ENCODE data around the gene ANKS1B. TPM values are rescaled to one million over a fixed set of nuclear protein-coding genes. Genes with fewer than 3 reads are reported as not detected.

The ANKS1B gene
- total RNA-seq, 2 donors from 2014 or later: 1.8 to 2.0 TPM

GRCh38 chr12:99454539-99455172 lies 530.1 kb downstream of the ANKS1B start:
- no peak overlapping the region for H3K27ac Mint-ChIP-seq
- ATAC-seq (replicated peaks): no peak
- H3K27me3 Mint-ChIP-seq: no peaks in the 10 kb centered on the region
- no peak overlapping the region for H3K4me3 Mint-ChIP-seq
- H3K4me1 Mint-ChIP-seq: no peaks in the 10 kb centered on the region
- H3K36me3 Mint-ChIP-seq (ENCODE audit: low read depth): no peaks in the 10 kb centered on the region
- H3K9me3 Mint-ChIP-seq: peaks cover 16% of the 10 kb centered on the region

DNA sequence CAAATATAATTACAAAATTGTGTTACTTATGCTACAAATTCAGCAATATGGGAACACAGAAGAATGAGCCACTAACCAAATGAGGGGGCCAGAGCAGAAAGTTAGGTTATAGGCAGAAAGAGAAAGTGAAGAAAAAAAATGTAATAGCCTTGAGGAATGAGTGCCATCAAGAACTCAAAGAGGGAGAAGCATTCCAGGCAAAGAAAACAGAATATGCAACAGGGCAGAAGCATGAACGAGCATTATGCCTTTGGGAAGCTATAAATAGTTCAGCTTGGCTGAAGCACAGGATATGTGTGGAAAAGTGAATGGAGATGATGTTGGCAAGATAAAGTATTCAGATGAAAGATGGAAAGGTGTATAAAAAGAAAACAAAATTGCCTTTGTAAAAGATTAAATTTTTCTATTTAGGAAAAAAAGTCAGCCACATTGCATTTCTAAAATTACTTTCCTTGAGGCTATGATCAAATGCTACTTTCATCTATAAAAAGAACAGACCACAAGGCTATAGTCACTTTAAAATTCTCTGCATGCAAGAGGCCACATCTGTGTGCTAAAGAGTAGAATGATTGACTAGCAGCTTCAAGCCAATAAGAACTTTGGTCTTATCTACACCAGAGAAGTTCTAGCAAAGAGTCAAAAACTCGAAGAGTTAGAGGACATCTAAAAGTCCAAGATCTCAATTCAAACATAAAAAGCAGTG lies 530.7 kb downstream of the ANKS1B start:
- Mint-ChIP-seq H3K27me3 (no peaks in the 10 kb centered on the region), H3K9me3 (peaks cover 16% of the 10 kb centered on the region), H3K4me3 (no peak overlapping the region), H3K36me3 (ENCODE audit: low read depth) (no peaks in the 10 kb centered on the region), H3K27ac (no peak overlapping the region), H3K4me1 (no peaks in the 10 kb centered on the region)
- ATAC-seq (replicated peaks): no peak

GRCh38 chr12:99450036-99450630 lies 534.6 kb downstream of the ANKS1B start:
- no peak overlapping the region for H3K4me3 Mint-ChIP-seq
- H3K9me3 Mint-ChIP-seq: peaks cover 9% of the 10 kb centered on the region
- H3K27ac Mint-ChIP-seq: no peak overlapping the region
- no peaks in the 10 kb centered on the region for H3K27me3 Mint-ChIP-seq
- no peaks in the 10 kb centered on the region for H3K4me1 Mint-ChIP-seq
- no peak for ATAC-seq (replicated peaks)
- no peaks in the 10 kb centered on the region for H3K36me3 Mint-ChIP-seq (ENCODE audit: low read depth)

GRCh38 chr12:99444859-99445316 lies 539.8 kb downstream of the ANKS1B start:
- no peak overlapping the region for H3K4me3 Mint-ChIP-seq

DNA sequence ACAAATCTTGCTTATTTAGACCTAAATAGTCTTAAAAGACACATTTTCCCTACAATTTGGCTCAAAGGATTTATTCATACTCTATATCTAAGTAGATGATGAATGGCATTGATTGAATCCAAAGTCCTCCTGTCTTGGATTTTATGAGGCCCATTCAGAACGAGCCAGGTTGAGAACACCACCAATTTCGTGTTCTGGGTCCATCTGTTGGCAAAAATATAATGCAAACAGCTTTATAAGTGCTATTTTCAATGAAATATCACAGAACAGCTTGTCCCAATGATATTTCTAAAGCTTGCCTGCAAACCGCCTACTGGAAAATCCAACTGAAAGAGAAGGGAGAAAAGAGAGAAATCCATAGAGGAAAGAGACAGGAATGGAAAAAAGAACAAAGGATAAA lies 542.0 kb downstream of the ANKS1B start:
- no peaks in the 10 kb centered on the region for H3K36me3 Mint-ChIP-seq (ENCODE audit: low read depth)
- H3K27ac Mint-ChIP-seq: no peak overlapping the region
- H3K9me3 Mint-ChIP-seq: peaks cover 10% of the 10 kb centered on the region
- no peak overlapping the region for H3K4me3 Mint-ChIP-seq
- no peak for ATAC-seq (replicated peaks)
- H3K27me3 Mint-ChIP-seq: no peaks in the 10 kb centered on the region
- H3K4me1 Mint-ChIP-seq: no peaks in the 10 kb centered on the region

More at GRCh38 chr12:99444859-99445316, 539.8 kb downstream of the ANKS1B start:
- Mint-ChIP-seq H3K9me3 (peaks cover 10% of the 10 kb centered on the region), H3K36me3 (ENCODE audit: low read depth) (no peaks in the 10 kb centered on the region), H3K4me1 (no peaks in the 10 kb centered on the region), H3K27ac (no peak overlapping the region), H3K27me3 (no peaks in the 10 kb centered on the region)
- no peak for ATAC-seq (replicated peaks)

GRCh38 chr12:99439399-99439798 lies 545.3 kb downstream of the ANKS1B start:
- Mint-ChIP-seq H3K27ac (no peak overlapping the region), H3K36me3 (ENCODE audit: low read depth) (no peaks in the 10 kb centered on the region), H3K4me1 (no peaks in the 10 kb centered on the region), H3K27me3 (no peaks in the 10 kb centered on the region), H3K4me3 (no peak overlapping the region), H3K9me3 (peaks cover 4% of the 10 kb centered on the region)
- no peak for ATAC-seq (replicated peaks)

DNA sequence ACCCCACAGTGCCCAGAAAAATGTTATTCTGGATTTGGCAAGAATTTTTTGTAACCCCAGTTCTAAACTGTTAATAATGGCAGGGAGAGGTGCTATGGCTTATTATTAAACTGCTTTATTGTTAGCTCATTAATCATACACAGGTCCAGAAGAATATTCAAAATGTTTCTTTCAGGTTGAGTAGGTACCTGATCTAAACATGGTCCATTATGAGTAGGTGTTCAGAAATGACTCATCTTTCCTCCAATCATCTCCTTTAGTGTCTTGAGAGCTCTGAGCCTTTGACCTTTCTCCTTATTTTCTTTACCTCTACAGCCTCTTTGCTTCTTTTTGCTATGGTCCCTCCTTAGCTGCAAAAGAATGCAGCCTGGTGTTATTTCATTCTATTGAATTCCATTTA lies 548.2 kb downstream of the ANKS1B start:
- Mint-ChIP-seq H3K4me1 (no peaks in the 10 kb centered on the region), H3K27ac (no peak overlapping the region), H3K4me3 (no peak overlapping the region), H3K27me3 (no peaks in the 10 kb centered on the region), H3K36me3 (ENCODE audit: low read depth) (no peaks in the 10 kb centered on the region), H3K9me3 (peaks cover 11% of the 10 kb centered on the region)
- peak; percentile 65 for ATAC-seq (replicated peaks)

GRCh38 chr12:99435095-99435791 lies 549.5 kb downstream of the ANKS1B start:
- Mint-ChIP-seq H3K9me3 (peaks cover 12% of the 10 kb centered on the region), H3K27me3 (no peaks in the 10 kb centered on the region), H3K27ac (no peak overlapping the region), H3K4me3 (no peak overlapping the region), H3K36me3 (ENCODE audit: low read depth) (no peaks in the 10 kb centered on the region), H3K4me1 (no peaks in the 10 kb centered on the region)
- ATAC-seq (replicated peaks): no peak

- no peak overlapping the region for H3K27ac Mint-ChIP-seq
- no peak overlapping the region for H3K4me3 Mint-ChIP-seq
- no peaks in the 10 kb centered on the region for H3K36me3 Mint-ChIP-seq (ENCODE audit: low read depth)
- no peaks in the 10 kb centered on the region for H3K4me1 Mint-ChIP-seq
- no peaks in the 10 kb centered on the region for H3K27me3 Mint-ChIP-seq
- ATAC-seq (replicated peaks): no peak
- peaks cover 16% of the 10 kb centered on the region for H3K9me3 Mint-ChIP-seq
Observed at GRCh38 chr12:99433155-99433554, 551.6 kb downstream of the ANKS1B start.

DNA sequence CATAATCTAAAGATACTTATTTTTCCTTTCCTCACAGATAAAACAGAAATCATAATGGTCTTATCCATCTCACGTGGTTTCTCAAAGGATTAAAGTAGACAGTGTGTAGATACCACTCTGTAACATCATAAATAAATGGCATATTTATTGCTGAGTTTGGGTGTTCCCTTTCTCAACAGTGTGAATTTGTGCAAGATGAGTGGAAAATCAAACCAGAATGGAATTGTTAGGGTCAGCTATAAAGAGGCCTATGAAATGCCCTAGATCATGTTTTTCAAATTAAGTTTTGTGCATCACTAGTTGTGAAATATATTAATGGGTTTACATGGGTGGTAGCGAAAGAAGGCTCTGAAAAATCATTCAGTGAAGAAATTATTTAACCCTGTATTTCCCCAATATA lies 553.5 kb downstream of the ANKS1B start:
- Mint-ChIP-seq H3K4me1 (no peaks in the 10 kb centered on the region), H3K27me3 (no peaks in the 10 kb centered on the region), H3K4me3 (no peak overlapping the region), H3K27ac (no peak overlapping the region), H3K9me3 (peaks cover 23% of the 10 kb centered on the region), H3K36me3 (ENCODE audit: low read depth) (no peaks in the 10 kb centered on the region)
- no peak for ATAC-seq (replicated peaks)

DNA sequence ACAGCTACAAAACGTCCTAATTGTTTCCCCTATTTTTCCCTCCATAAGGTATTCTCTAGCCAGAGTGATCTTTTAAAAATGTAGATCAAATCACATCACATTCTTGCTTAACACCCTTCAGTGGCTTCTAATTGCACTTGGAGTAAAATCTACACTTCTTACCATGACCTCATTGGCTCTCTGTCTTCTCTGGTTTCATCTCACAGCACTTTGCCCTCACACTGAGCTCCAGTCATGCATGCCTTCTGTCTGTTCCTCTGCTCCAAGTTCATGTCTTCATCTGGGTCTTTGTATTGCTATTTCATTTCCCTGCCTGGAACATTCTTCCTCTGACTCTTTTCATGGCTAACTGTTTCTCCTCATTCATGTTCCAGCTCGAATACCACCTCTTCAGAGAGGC lies 557.6 kb downstream of the ANKS1B start:
- no peaks in the 10 kb centered on the region for H3K36me3 Mint-ChIP-seq (ENCODE audit: low read depth)
- no peak overlapping the region for H3K27ac Mint-ChIP-seq
- ATAC-seq (replicated peaks): no peak

GRCh38 chr12:99418379-99418778 lies 566.4 kb downstream of the ANKS1B start:
- no peak overlapping the region for H3K27ac Mint-ChIP-seq
- no peaks in the 10 kb centered on the region for H3K27me3 Mint-ChIP-seq
- H3K9me3 Mint-ChIP-seq: peaks cover 11% of the 10 kb centered on the region
- H3K4me1 Mint-ChIP-seq: no peaks in the 10 kb centered on the region
- ATAC-seq (replicated peaks): no peak
- no peak overlapping the region for H3K4me3 Mint-ChIP-seq
- H3K36me3 Mint-ChIP-seq (ENCODE audit: low read depth): no peaks in the 10 kb centered on the region

More for the DNA sequence above, 557.6 kb downstream of the ANKS1B start:
- no peaks in the 10 kb centered on the region for H3K27me3 Mint-ChIP-seq
- peaks cover 22% of the 10 kb centered on the region for H3K9me3 Mint-ChIP-seq
- no peak overlapping the region for H3K4me3 Mint-ChIP-seq
- no peaks in the 10 kb centered on the region for H3K4me1 Mint-ChIP-seq

DNA sequence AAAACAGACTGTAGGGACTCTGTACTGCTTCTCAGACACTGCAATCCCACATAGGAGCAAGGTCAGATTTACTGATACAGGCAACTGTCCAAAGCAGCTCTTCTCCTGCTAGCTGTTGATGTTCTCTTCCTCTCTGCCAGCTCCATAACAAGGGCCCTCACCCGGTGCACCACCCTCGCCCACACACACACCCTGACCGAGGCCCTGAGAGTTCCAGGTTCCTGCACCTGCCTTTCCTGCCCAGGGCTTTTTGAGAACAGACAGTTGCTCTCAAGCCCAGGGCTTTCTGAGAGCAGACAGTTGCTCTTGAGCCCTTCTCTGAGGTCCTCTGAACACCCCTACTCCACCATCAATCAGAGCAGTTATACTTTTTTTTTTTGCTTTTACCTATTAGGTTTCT lies 571.0 kb downstream of the ANKS1B start:
- Mint-ChIP-seq H3K27ac (no peak overlapping the region), H3K27me3 (no peaks in the 10 kb centered on the region), H3K9me3 (peaks cover 11% of the 10 kb centered on the region), H3K36me3 (ENCODE audit: low read depth) (no peaks in the 10 kb centered on the region), H3K4me3 (no peak overlapping the region), H3K4me1 (no peaks in the 10 kb centered on the region)
- ATAC-seq (replicated peaks): no peak

DNA sequence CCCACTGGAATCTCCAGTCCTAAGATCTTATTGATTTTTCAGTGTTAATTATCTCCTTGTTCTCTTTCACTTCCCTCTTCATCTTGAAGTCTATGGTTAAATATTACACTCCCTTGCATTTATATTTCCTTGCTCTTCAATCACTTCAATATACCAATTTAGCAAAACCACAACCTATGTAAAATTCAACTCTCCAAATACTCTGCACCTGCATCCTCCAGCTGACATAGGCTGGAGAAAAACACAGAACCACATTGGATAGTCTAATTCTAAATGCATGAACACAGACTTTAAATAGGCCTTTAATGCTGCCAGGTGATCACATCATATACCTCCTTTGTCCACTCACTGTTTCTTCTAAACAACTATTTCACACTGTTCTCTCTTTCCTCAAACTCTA lies 591.0 kb downstream of the ANKS1B start:
- Mint-ChIP-seq H3K9me3 (peaks cover 5% of the 10 kb centered on the region), H3K4me1 (no peaks in the 10 kb centered on the region), H3K27ac (no peak overlapping the region), H3K4me3 (no peak overlapping the region), H3K36me3 (ENCODE audit: low read depth) (no peaks in the 10 kb centered on the region), H3K27me3 (no peaks in the 10 kb centered on the region)
- ATAC-seq (replicated peaks): no peak
